GM12891 (cell line): ENCODE data around the gene AIG1.

Experiments used
- DNase-seq: peaks from one replicate; pipeline ENCODE4 v3.0.0; 2011; ENCODE audit warnings: low spot score; ENCODE audit not compliant: insufficient read length
- FAIRE-seq: peaks from 2 replicates; lab custom pipeline; 2011; peaks lifted over from hg19 to GRCh38; lab: Jason Lieb, UNC
- PAX5 ChIP-seq: IDR thresholded peaks from 2 replicates; pipeline ENCODE4 v1.6.1; 2011; ENCODE audit warnings: low read length, moderate library complexity, mild to moderate bottlenecking; ENCODE audit not compliant: insufficient read depth, severe bottlenecking
- POLR2A ChIP-seq: IDR thresholded peaks from 2 replicates; pipeline ENCODE4 v1.6.1; 2011; ENCODE audit warnings: low read depth, low read length, control low read depth
- POLR2AphosphoS5 ChIP-seq: IDR thresholded peaks from 2 replicates; pipeline ENCODE4 v1.6.1; 2011; ENCODE audit warnings: low read depth, low read length, control low read depth
- POU2F2 ChIP-seq: IDR thresholded peaks from 2 replicates; pipeline ENCODE4 v1.6.1; 2011; ENCODE audit warnings: low read depth, mild to moderate bottlenecking, control low read depth, low read length, moderate library complexity
- SPI1 ChIP-seq: IDR thresholded peaks from 2 replicates; pipeline ENCODE4 v1.6.1; 2011; ENCODE audit warnings: low read depth, low read length, control low read depth
- TAF1 ChIP-seq: IDR thresholded peaks from 2 replicates; pipeline ENCODE4 v1.6.1; 2011; ENCODE audit warnings: low read depth, low read length, control low read depth

AIG1 gene

GRCh38 chr6:143264379-143264778, 203.7 kb downstream of the AIG1 start:
- no peak for DNase-seq
- no peak for FAIRE-seq
- TF ChIP-seq POLR2AphosphoS5: no peak
- TF ChIP-seq POLR2A: no peak
- TF ChIP-seq PAX5: no peak
- TF ChIP-seq POU2F2: no peak
- no peak for TF ChIP-seq SPI1
- no peak for TF ChIP-seq TAF1

DNA sequence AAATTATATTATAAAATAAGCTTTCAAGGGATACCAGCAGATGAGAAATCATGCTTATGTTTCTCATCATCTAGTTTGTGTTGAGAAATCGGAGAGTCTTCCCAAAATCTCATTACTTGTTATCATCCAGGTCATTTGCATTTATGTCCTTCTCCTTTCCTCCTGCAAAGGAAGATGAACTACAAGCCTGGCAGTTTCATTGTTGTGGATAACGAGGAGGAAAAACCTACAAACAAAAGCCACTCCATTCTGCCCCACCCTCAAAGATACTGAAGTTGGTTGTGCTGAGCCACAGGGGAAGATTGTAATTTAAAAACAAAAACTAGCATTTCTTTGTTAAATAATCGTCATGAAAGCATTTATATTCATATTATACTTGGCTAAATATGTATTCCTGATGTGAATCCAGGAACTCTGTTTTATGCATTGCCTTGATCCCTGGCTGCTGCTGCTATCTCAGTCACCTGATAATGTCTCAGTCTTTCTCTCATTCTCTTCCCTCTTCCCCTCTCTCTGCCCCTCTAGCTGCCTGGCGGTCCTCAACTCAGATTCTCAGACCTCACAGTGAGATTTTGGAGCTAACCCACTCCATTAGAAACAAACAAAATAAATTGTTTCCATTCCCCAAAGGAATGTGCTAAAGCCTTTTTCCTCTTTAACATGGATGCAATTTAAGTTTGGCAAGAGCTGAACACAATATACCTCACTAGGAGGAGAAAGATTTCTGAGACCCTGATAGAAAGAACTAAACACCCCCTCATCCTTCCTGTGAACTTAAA, 204.5 kb downstream of the AIG1 start:
- DNase-seq: no peak
- no peak for TF ChIP-seq PAX5
- no peak for TF ChIP-seq POLR2AphosphoS5
- no peak for TF ChIP-seq SPI1
- no peak for TF ChIP-seq POU2F2
- no peak for TF ChIP-seq TAF1
- TF ChIP-seq POLR2A: no peak
- FAIRE-seq: no peak

DNA sequence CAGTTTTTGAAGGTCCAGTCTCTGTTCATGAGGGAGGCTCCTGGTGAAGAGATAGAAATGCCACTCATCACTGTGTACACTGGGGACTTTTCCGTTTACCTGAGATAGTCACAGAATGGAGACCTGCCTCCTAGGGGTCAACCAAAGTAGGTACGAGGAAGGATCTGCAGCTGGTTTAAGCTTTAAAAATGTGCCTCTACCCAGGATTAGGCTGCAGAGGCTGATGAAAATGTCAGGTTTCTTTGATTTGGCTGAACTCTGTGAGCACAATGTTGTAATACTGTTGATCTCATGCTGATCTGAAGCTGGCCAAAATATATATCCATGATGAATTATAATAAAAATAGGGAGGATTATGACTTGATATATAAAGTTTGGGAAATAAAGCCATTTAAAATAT, 207.1 kb downstream of the AIG1 start:
- no peak for TF ChIP-seq POLR2AphosphoS5
- TF ChIP-seq TAF1: no peak
- no peak for TF ChIP-seq SPI1
- no peak for TF ChIP-seq POU2F2
- FAIRE-seq (no peak), DNase-seq (no peak)

DNA sequence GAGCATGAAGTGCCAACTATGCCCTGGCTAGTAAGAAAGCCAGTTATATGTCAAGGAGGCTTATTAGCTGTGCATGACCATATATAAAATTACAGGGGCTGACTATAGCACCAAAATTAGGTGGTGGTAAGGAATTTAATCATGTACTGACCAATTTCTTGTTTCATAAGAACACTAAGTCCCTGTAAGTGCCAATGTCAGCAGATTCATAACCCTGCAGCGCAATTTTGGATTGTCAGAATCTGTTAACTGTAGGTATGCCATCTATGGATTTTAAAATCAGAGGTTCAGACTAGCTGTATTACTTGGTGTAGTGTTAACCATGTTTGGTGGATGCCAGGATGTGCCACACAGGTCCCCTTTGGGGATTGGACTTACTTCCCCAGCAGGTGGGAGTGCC, 207.8 kb downstream of the AIG1 start:
- FAIRE-seq (no peak), DNase-seq (no peak)
- TF ChIP-seq POU2F2: no peak
- no peak for TF ChIP-seq SPI1
- TF ChIP-seq POLR2A: no peak
- TF ChIP-seq PAX5: no peak
- TF ChIP-seq POLR2AphosphoS5: no peak
- TF ChIP-seq TAF1: no peak

GRCh38 chr6:143270026-143270425, 209.3 kb downstream of the AIG1 start:
- TF ChIP-seq SPI1: no peak
- TF ChIP-seq TAF1: no peak
- no peak for TF ChIP-seq POLR2AphosphoS5
- TF ChIP-seq PAX5: no peak
- TF ChIP-seq POLR2A: no peak
- FAIRE-seq (no peak), DNase-seq (no peak)

- TF ChIP-seq SPI1 (no peak), POLR2AphosphoS5 (no peak), POLR2A (no peak), PAX5 (no peak), TAF1 (no peak), POU2F2 (no peak)
- no peak for DNase-seq
- FAIRE-seq: no peak
These were observed 210.3 kb downstream of the AIG1 start for GRCh38 chr6:143271024-143271423.

- TF ChIP-seq POLR2A (no peak), SPI1 (peak; percentile 67)
- FAIRE-seq (peak; percentile 78), DNase-seq (peak; percentile 15)
These were observed 215.7 kb downstream of the AIG1 start for GRCh38 chr6:143276436-143276835.

DNA sequence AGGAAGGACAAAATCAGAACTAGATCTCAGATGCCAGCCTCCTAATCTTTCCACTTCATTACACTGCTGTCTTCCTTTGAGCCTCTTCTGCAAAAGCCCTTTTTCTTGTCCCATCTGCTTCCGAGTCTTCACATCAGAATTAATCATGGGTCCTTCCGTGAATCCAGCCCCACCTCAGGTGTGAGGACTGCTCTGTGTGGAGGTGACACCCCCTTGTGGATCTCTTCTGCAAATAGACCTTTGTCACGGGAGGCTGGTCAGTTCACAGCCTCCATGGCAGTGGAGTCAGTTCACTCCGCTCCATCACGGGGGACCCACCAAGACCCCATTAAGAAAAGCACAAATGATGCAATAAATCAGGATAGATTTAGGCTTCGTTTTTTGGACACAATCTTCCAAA, 218.7 kb downstream of the AIG1 start:
- DNase-seq: no peak
- no peak for TF ChIP-seq POU2F2
- FAIRE-seq: no peak

GRCh38 chr6:143283887-143284645, 223.4 kb downstream of the AIG1 start:
- TF ChIP-seq PAX5 (no peak), POLR2A (no peak), SPI1 (no peak), TAF1 (no peak), POU2F2 (no peak), POLR2AphosphoS5 (no peak)
- DNase-seq (no peak), FAIRE-seq (no peak)

- TF ChIP-seq TAF1 (no peak), POLR2AphosphoS5 (no peak), POLR2A (no peak), SPI1 (no peak), PAX5 (no peak), POU2F2 (no peak)
- DNase-seq (no peak), FAIRE-seq (no peak)
These were observed 225.6 kb downstream of the AIG1 start for GRCh38 chr6:143286251-143286795.
